Heart right ventricle (tissue), 16 donors: ENCODE measurements around the gene EVC2. TPM values are rescaled to one million over a fixed set of nuclear protein-coding genes. Genes with fewer than 3 reads are reported as not detected.

Experiments
- ATAC-seq, 8 donors: fragments of 200-7000 bp; cut with Tn5 transposase; one replicate each; pipeline ENCODE4 v1.9.1; 2020; ENCODE audit warnings: mild to moderate bottlenecking in 8 of 8, moderate library complexity in 8 of 8, moderate number of reproducible peaks in 1 of 8
- DNase-seq, 2 donors: peaks; one replicate each; pipeline ENCODE4 v3.0.0-alpha.2; 2020
- H3K27ac ChIP-seq, 10 donors: fragments of 200-600 bp; sonication (generic) in 2 of 10; one replicate each; pipeline versions ENCODE4 v1.5.0 to v1.8.0; 2020 to 2022; ENCODE audit warnings: mild to moderate bottlenecking in 3 of 10
- H3K27me3 ChIP-seq, 7 donors: fragments of 200-600 bp; one replicate each; pipeline ENCODE4 v1.8.0; 2021 to 2022; ENCODE audit warnings: mild to moderate bottlenecking in 2 of 7
- H3K36me3 ChIP-seq, 9 donors: fragments of 200-600 bp; sonication (generic) in 1 of 9; one replicate each; pipeline versions ENCODE4 v1.5.0 to v1.8.0; 2020 to 2022; ENCODE audit warnings: mild to moderate bottlenecking in 2 of 9
- H3K4me1 ChIP-seq, 9 donors: fragments of 200-600 bp; sonication (generic) in 1 of 9; one replicate each; pipeline versions ENCODE4 v1.5.0 to v1.8.0; 2020 to 2022; ENCODE audit warnings: mild to moderate bottlenecking in 4 of 9
- H3K4me3 ChIP-seq, 10 donors: fragments of 200-600 bp; sonication (generic) in 2 of 10; one replicate each; pipeline versions ENCODE4 v1.5.0 to v1.8.0; 2020 to 2022; ENCODE audit warnings: mild to moderate bottlenecking in 7 of 10, moderate library complexity in 2 of 10
- H3K9me3 ChIP-seq, 11 donors: fragments of 200-600 bp in 10 of 11; sonication (generic) in 2 of 11; one replicate each; pipeline versions ENCODE4 v1.5.0 to v1.8.0; 2013 to 2022; ENCODE audit warnings: mild to moderate bottlenecking in 2 of 11, control low read depth in 1 of 11, moderate library complexity in 1 of 11
- WGBS, 2 donors: extraction: QIAGEN DNeasy Blood & Tissue Kit; methylation state at CpG; one replicate each; pipeline ENCODE4 v1.1.7; 2013; ENCODE audit warnings: inconsistent platforms in 1 of 2; 5-methylcytosine and 5-hydroxymethylcytosine counted together
- intact Hi-C, 10 donors: fragments of 100-400 bp; cut with DNase I; formaldehyde crosslinking; loops; one replicate each; pipeline versions ENCODE4 v1.11.1 to v1.14.2; 2022
- polyA plus RNA-seq, 2 donors: library from polyadenylated mRNA; stranded (reverse); fragments of 200-250 nt; gene quantifications; one replicate each; pipeline ENCODE4 v1.2.3, GENCODE V29; 2013
- total RNA-seq, 10 donors: library from RNA; stranded (reverse); fragmentation: NEBNext Ultra II Directional in 3 of 10; extraction: Animal tissue kit (Norgen Biotek cat#: 25700) in 3 of 10; gene quantifications; one replicate each; pipeline versions ENCODE4 v1.2.1 to v1.2.4, GENCODE V29; 2021 to 2023
- TF ChIP-seq, protein P1 (sequence below), 9 donors: fragments of 200-600 bp; sonication (generic) in 2 of 9; IDR thresholded peaks; one replicate each; pipeline versions ENCODE4 v1.5.0 to v1.8.0; 2021 to 2022; ENCODE audit warnings: antibody characterized with exemption in 9 of 9, mild to moderate bottlenecking in 5 of 9, moderate library complexity in 1 of 9
- donor health status: Arrhythmogenic right ventricular cardiomyopathy.
- donor health status: ischemic (EF 13 %, LVEDD 7.1; RV severe dilation, severe dysfunction).
- donor health status: healthy with polysubstance abuse.
- donor health status: DM: no; HTN: yes; CAD: no.
- donor health status: DM: no; HTN: no; CAD: no.
- donor health status: ischemic (EF 25% LVEDD 6.9; RV normal size, moderate dysfunction).
- donor health status: ischemic (EF 25% LVEDD 5.7; RV mildly dilated, moderate dysfunction).
- donor health status: healthy.
- donor health status: DM: yes; HTN: yes; CAD: no.
- donor health status: Ischemic cardiomyopathy.
- donor health status: ischemic (EF 35%, LVEDD 5.7; RV mildly dilated, moderate dysfunction).
- donor health status: nonischemic (EF 11% LVEDD 7.7; RV severe dilation, severe dysfunction).
- donor health status: DM: yes; HTN: yes; CAD: no.
- donor health status: PGD.
- donor health status: ischemic (EF 29% LVEDD 5.4; RV normal size, mild dysfunction).
- donor health status: nonischemic (EF 23%, LVEDD 6.1; RV moderate dilation, normal function).

EVC2 gene
- total and polyA plus RNA-seq, 12 donors = 0.47 to 1.5 (median 0.91) TPM

DNA sequence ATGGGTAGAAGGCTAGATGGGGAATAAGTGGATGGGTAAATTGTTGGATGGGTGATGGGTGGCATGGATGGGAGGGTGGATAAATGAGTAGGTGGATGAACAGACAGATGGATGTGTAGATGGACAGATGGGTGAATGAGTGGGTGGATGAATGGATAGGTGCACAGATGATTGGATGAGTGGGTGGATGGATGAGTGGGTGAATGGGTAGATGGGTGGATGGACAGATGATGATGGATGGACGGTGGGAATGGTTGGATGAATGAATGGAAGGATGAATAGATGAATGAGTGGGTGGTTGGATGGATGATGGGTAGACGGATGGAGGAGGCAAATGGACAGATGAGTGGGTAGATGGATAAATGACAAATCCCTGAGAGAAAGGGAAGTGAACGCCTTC is 68.3 kb downstream of the EVC2 start:
- Histone ChIP-seq H3K4me3 (no peak overlapping the region), H3K27ac (no peak overlapping the region), H3K27me3 (no peaks in the 10 kb centered on the region), H3K9me3 (no peaks in the 10 kb centered on the region), H3K36me3 (peaks cover 0 to 10% (median 0%) of the 10 kb centered on the region in 9 donors), H3K4me1 (peaks cover 0 to 5% (median 0%) of the 10 kb centered on the region in 9 donors)
- no peak for DNase-seq
- WGBS, 2 donors = 86 to 96% methylated on average over 3 of the region's 3 CpGs
- intact Hi-C loops = no loop called here
- TF ChIP-seq, protein P1, sequence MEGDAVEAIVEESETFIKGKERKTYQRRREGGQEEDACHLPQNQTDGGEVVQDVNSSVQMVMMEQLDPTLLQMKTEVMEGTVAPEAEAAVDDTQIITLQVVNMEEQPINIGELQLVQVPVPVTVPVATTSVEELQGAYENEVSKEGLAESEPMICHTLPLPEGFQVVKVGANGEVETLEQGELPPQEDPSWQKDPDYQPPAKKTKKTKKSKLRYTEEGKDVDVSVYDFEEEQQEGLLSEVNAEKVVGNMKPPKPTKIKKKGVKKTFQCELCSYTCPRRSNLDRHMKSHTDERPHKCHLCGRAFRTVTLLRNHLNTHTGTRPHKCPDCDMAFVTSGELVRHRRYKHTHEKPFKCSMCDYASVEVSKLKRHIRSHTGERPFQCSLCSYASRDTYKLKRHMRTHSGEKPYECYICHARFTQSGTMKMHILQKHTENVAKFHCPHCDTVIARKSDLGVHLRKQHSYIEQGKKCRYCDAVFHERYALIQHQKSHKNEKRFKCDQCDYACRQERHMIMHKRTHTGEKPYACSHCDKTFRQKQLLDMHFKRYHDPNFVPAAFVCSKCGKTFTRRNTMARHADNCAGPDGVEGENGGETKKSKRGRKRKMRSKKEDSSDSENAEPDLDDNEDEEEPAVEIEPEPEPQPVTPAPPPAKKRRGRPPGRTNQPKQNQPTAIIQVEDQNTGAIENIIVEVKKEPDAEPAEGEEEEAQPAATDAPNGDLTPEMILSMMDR (IDR thresholded peaks at IDR 0.05) = no peak
- ATAC-seq = no peak

DNA sequence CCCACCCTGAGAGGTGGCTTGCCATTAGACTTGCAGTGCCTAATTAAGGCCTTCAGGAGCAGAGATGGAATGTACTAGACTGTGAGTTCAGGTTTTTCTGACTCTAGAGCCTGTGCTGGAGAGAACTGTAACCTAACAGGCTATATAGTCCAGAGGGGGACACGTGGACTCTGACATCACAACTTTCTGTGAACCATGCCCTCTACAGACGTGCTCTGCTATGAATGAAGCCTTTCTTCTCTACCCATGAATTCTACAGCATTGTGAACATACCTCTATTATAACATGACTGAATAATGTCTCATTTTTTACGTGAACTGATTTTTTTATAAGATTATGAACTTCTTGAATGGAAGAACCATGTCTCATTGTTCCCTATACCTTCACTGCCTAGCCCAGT is 68.8 kb downstream of the EVC2 start:
- TF ChIP-seq, protein P1 (IDR thresholded peaks at IDR 0.05) = no peak
- Histone ChIP-seq H3K9me3 (no peaks in the 10 kb centered on the region), H3K4me1 (peaks cover 0 to 5% (median 0%) of the 10 kb centered on the region in 9 donors), H3K4me3 (no peak overlapping the region), H3K27ac (peak overlapping the region in 1 of 10 donors; percentile 21), H3K27me3 (no peaks in the 10 kb centered on the region), H3K36me3 (peaks cover 0 to 10% (median 0%) of the 10 kb centered on the region in 9 donors)
- intact Hi-C loops = no loop called here
- DNase-seq = no peak
- WGBS, 2 donors = 86 to 87% methylated on average over 3 of the region's 3 CpGs
- no peak for ATAC-seq

DNA sequence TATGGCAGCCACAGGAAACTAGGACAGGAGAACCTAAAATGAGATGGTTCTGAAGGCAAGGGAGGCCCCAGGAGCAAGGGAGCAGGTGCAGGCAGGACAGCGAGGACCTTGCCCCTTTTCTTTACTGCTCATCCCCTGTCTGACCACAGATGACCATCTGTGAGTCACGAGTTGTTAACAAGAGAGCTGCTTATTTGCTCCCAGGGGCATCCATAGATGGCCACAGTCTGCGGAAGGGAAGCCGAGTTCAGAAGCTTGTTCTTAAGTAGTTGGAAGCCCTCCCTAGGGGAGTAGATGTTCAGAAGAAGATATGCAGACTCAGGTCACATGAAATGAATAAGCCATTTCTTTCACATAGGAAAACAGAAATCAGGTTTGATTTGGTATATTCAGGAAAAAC is 69.4 kb downstream of the EVC2 start:
- Histone ChIP-seq H3K27ac (peak overlapping the region in 1 of 10 donors; percentile 21), H3K4me3 (no peak overlapping the region), H3K9me3 (no peaks in the 10 kb centered on the region), H3K27me3 (no peaks in the 10 kb centered on the region), H3K36me3 (peaks cover 0 to 10% (median 0%) of the 10 kb centered on the region in 9 donors), H3K4me1 (peaks cover 0 to 5% (median 0%) of the 10 kb centered on the region in 9 donors)
- TF ChIP-seq, protein P1 (IDR thresholded peaks at IDR 0.05) = no peak
- WGBS, 2 donors = 72 to 77% methylated on average over 4 of the region's 4 CpGs
- intact Hi-C loops = no loop called here
- peak in 1 of 8 donors; percentile 24 for ATAC-seq
- no peak for DNase-seq

DNA sequence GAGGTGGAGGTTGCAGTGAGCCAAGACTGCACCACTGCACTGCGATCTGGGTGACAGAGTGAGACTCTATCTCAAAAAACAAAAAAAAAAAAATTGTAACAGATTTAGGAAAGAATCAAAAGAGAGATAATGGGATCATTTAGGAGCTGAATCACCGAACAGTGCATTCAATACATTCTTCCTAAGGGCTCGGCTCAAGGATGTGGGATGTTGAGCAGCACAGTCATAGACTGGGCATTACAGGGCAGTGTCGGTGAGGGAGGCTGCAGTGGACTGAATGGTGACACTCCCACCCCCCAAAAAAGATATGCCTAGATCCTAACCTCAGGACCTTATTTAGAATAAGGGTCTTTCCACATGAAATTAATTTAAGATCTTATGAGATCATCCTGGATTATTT is 70.0 kb downstream of the EVC2 start:
- Histone ChIP-seq H3K27me3 (no peaks in the 10 kb centered on the region), H3K27ac (peak overlapping the region in 1 of 10 donors; percentile 21), H3K4me1 (peaks cover 0 to 5% (median 0%) of the 10 kb centered on the region in 9 donors), H3K4me3 (no peak overlapping the region), H3K9me3 (peaks cover 0 to 1% (median 0%) of the 10 kb centered on the region in 11 donors), H3K36me3 (peaks cover 0 to 10% (median 0%) of the 10 kb centered on the region in 9 donors)
- DNase-seq = no peak
- TF ChIP-seq, protein P1 (IDR thresholded peaks at IDR 0.05) = no peak
- intact Hi-C loops = no loop called here
- ATAC-seq = no peak
- WGBS, 2 donors = 93 to 96% methylated on average over 4 of the region's 4 CpGs
